ENCODE data around the gene CISD3.

CISD3 gene

DNA sequence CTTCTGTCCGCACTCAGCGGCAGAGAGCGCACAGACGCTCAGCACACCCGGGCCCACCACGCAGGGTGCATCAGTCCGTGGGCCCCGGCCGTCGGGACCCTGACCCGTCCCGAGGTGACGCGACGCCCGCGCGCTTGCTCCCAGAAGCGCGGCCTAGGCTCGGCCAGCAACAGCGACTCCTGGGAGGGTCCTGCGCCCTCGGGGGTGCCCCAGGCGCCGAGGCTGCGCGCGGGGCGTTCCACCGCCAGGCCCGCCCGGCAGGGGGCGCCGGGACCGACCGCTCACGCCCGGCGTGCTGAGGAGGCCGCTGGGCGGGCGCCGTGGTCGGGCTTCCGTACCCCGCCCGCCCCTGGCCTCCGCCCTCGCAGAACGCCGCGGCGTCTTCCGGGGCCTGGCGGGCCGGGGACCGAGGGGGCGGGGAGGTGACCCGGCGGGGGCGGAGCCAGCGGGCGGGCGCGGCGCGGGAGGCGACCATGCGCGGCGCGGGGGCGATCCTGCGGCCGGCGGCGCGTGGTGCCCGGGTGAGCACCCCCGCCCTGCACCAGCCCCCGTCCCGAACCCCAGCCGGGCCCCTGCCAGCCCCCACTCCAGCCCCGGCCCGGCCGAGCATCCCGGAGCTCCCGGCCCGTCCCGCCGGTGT is at the start of gene CISD3:
Gene CISD3, plus strand, starts transcription at position 456 of the 640 bp plus-strand sequence. Its CDS starts 18 bp downstream, at position 474.
- peak; percentile 72 for DNase-seq (ENCODE audit: low read depth)

DNA sequence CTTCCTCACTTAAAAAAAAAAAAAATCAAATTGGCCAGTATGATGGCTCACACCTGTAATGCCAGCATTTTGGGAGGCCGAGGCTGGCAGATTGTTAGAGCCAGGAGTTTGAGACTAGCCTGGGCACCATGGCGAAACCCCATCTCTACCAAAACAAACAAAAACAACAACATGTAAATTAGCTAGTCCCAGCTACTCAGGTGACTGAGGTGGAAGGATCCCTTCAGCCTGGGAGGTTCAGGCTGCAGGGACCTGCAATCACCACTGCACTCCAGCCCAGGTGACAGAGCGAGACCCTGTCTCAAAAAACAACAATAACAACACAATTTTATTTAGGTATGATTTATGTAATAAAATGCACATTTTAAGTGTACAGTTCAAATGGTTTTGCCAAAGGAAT is 49.0 kb upstream of the CISD3 start:
- no peak for DNase-seq (ENCODE audit: low read depth)

GRCh38 chr17:38685491-38685890 is 44.6 kb upstream of the CISD3 start:
- DNase-seq (ENCODE audit: low read depth): no peak

DNA sequence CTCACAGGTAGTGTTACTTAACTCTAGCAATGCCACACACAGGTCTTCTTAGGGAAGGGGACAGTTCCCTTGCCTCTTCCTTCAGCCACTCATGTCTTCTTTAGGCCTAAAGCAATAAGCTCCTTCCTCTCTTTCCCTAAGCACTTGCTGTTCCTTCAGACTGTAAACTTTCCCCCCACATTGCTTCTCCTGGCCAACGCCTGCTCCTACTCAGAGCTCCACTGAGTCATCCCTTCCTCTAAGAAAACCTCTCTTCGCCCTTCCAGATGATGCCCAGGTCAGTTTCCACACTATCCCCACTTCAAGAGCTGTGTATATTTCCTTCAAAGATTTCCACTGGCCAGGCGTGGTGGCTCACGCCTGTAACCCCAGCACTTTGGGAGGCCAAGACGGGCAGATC is 42.9 kb upstream of the CISD3 start:
- DNase-seq (ENCODE audit: low read depth): no peak

- DNase-seq (ENCODE audit: low read depth): no peak
Observed at GRCh38 chr17:38690386-38690785, 39.8 kb upstream of the CISD3 start.

GRCh38 chr17:38691154-38691553 is 39.0 kb upstream of the CISD3 start:
- no peak for DNase-seq (ENCODE audit: low read depth)

GRCh38 chr17:38693700-38694329 is 36.3 kb upstream of the CISD3 start:
- DNase-seq (ENCODE audit: low read depth): no peak

GRCh38 chr17:38697061-38697820 is 32.9 kb upstream of the CISD3 start:
- DNase-seq (ENCODE audit: low read depth): no peak

DNA sequence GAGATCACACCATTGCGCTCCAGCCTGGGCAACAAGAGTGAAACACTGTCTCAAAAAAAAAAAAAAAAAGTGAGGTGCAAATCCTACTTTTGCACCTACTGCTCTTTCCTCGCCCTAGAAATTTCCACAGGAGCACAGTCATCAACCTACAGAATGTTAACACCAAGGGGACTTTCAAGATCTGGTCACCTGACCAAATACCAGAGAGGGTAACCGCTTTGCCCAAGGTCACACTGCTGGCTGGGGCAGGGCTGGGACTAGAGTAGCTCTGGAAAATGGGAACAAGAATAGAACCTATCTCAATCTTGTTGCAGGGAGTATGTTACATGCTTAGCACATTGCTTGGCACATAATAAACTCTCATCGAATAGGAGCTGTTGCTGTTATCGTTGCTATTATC is 31.4 kb upstream of the CISD3 start:
- DNase-seq (ENCODE audit: low read depth): no peak

- DNase-seq (ENCODE audit: low read depth): no peak
Observed at GRCh38 chr17:38701504-38702165, 28.5 kb upstream of the CISD3 start.

DNA sequence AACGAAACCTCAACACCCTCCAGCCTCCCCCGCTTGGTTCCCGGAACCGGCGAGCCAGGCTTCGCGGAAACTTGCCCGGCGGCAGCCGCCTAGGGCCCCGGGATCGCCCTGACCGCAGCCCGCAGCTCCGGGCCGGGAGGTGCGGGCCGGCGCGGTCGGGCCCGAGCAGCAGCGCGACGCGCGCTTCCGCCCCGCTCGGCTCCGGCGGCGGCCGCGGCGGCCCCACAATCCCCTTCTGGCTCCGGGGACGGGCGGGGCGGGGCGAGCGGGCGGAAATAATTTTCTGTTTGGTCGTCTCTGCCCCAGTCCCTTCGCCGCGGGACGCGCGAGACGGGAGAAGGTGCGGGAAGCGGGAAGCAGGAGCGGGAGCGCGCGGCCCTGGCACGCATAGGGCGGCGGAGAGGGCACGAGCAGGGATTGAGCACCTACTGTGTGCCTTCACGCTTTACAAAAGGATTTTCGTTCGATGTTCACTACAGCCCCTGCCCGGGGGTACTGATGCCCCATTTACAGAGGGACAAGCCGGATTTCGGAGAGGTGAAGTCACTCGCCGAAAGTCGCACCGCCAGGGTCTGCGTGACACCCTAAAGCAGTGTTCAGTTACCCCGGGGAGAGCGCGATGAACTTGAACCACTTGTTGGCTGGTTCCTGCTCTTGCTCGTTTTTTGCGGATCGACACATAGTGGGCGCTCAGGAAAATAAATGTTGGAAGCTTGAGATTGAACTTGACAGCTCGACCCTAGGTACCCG is 27.8 kb upstream of the CISD3 start:
- peak; percentile 65 for DNase-seq (ENCODE audit: low read depth)

GRCh38 chr17:38702916-38703741 is 27.0 kb upstream of the CISD3 start:
- DNase-seq (ENCODE audit: low read depth): no peak

DNA sequence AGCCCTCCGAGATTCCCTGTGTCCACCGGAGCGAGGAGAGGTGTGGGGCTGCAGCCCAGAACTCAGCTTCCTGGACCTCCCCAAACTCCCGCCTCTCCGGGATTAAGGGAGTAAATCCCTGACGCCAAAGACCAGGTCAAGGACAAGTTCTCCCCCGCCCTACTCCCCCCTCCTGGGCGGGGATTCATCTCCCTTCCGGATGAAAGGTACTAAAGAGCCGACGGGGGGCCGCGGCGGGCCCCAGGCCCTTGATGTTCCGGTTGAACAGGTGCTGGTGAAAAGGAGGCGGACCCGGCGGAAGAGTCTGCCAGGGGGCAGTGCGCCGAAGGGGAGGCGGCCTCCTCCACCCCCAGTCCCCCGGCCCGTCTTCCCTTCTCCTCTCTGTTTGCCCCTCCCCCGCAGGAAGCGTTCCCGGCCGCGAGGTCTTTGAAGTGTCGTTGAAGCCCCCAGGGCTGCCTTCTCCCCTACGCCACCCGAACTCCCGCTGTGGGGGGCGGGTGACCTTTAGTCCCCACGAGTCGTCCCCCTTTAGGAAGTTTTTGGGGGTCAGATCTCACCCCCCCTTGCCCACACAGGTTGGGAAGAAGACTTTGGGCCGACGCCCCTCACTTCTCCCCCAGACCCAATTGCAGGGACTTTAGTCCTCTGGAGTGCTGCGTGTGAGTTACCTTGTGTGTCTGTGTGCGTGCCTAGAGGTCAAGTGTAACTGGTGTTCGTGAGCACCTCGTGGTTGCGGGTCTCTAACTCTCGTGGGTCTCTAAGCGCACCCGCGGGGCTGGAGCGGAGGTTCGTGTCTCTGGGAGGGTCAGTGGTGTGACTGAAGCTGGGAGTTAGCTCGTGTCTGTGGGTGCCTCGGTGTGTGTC is 26.2 kb upstream of the CISD3 start:
- DNase-seq (ENCODE audit: low read depth): peak; percentile 66

- DNase-seq (ENCODE audit: low read depth): peak; percentile 45
Observed at GRCh38 chr17:38704606-38705522, 25.3 kb upstream of the CISD3 start, which contains the start of gene MLLT6. TSS of gene MLLT6 (plus strand) at chr17:38705273. CDS start at chr17:38705633, 360 bp downstream.

GRCh38 chr17:38705523-38705802 is 24.7 kb upstream of the CISD3 start:
- DNase-seq (ENCODE audit: low read depth): no peak

GRCh38 chr17:38705803-38706504 is 24.2 kb upstream of the CISD3 start:
- DNase-seq (ENCODE audit: low read depth): no peak

GRCh38 chr17:38706505-38707216 is 23.5 kb upstream of the CISD3 start:
- DNase-seq (ENCODE audit: low read depth): no peak
